Caki2 (cell line): ENCODE results near the gene VWF. TPM values are rescaled to one million over a fixed set of nuclear protein-coding genes. Genes with fewer than 3 reads are reported as not detected.

Source experiments
- DNase-seq: peaks from one replicate; pipeline ENCODE4 v3.0.0-alpha.2; 2015; ENCODE audit warnings: low read depth
- in situ Hi-C: cut with HindIII; loops from 2 replicates; pipeline ENCODE4 v1.10.0; 2016; ENCODE audit warnings: low sequenced_read_pairs, low pct_unique_long_range_greater_than_20kb, mixed read lengths
- total RNA-seq: library from RNA; depleted of rRNA; stranded (reverse); fragments of >200 nt; shearing (Covaris generic); gene quantifications from 2 replicates; pipeline ENCODE4 v1.2.3, GENCODE V29; 2014; ENCODE audit warnings: low replicate concordance

Gene VWF
- total RNA-seq, 1 experiment from 2014 or later = 0.07 TPM

DNA sequence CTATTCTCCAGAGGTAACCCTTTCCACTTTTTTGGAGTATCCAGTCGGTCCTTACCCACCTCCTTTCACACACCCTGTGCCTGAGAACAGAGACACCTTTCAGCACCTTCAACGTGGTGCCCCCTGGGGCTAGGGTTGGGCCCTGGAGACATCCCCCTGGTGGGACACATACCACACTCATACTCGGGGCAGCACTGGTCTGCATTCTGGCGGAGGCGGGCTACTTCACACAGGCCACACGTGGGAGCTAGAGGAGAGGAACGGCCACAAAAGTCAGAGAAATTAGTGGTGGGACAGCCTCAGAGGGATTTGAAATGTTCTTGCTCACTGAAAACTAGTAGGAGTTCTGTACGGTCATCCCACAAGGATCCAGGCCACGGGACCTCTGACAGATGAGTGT is 139.6 kb downstream of the VWF start:
- in situ Hi-C loops = no loop called here
- DNase-seq = no peak

DNA sequence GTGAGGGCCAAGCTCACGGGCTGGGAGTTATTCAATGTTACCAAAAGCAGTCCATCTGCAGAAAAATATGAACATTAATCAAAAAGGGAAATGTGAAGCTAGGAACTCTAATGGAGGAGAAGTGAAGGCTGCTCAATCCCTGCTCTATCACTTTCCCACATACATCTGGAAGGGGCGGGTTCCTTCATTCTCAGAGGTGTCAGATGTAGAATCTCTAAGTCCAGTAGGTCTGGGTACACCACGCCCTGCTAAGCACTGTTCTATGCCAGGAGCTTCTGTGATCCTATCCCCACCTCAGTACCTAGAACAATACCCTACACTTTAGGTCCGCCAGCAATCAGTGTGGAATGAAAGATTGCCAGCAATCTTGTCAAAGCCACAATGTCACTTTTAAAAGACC is 142.4 kb downstream of the VWF start:
- in situ Hi-C loops = no loop called here
- no peak for DNase-seq

GRCh38 chr12:5977556-5977955 is 146.9 kb downstream of the VWF start:
- in situ Hi-C loops = no loop called here
- DNase-seq = no peak

DNA sequence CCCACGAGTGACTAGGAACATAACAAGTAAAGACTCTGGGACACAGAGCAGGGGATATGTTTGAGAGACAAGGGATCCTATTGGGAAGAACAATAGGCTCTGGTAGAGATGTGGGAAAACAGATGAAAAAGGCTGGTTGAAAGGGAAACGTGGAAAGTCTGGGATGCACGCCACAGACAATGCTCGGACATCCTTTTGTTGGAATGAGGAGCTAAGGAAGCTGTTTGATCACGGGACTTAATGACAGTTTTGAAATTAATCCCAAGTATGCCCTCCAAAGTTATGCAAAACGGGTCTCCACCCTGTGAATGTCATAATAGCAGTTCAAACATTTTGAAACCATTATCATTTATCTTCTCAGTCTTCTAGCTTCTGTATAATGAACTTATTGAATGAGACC is 147.8 kb downstream of the VWF start:
- no peak for DNase-seq
- in situ Hi-C loops = no loop called here

- in situ Hi-C loops = no loop called here
- DNase-seq = no peak
Observed at GRCh38 chr12:5976196-5976595, 148.3 kb downstream of the VWF start.

- no peak for DNase-seq
- in situ Hi-C loops = no loop called here
Observed at GRCh38 chr12:5973461-5974115, 150.9 kb downstream of the VWF start.

GRCh38 chr12:5972387-5972786 is 152.1 kb downstream of the VWF start:
- DNase-seq = no peak
- in situ Hi-C loops = no loop called here

DNA sequence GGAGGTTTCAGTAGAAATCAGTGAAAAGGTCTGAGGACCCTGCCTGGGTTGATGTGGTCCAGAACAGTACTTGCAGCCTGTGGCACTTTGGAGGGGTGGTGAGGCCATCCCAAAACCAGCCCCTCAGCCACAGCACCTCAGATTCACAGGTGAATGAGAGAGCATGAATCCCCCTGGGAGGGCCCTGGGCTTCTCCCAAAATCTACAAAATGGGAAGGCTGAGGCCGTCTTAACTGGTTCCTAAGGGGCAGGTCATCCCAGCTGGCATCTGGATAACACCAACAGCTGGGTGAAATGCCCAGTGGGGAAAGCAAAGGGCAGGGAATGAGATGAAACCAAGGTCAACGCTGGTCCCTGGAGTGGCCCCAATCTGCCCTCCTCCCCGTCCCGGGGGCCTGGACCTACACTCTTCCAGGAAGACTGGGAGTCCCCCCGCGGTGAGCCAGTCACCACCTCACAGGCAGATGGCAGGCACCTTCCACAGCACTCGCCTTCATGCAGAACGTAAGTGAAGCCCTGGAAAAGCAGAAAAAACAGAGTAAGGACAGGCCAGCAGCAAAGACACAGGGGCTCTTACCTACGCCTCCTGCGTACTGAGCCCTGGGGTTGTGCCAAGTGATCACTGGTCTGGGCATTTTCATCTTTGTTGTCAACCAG is 153.1 kb downstream of the VWF start:
- in situ Hi-C loops = no loop called here
- DNase-seq = no peak

- in situ Hi-C loops = no loop called here
- DNase-seq = no peak
Observed at GRCh38 chr12:5969974-5970690, 154.3 kb downstream of the VWF start.

GRCh38 chr12:5969156-5969973 is 155.1 kb downstream of the VWF start:
- in situ Hi-C loops = no loop called here
- no peak for DNase-seq

DNA sequence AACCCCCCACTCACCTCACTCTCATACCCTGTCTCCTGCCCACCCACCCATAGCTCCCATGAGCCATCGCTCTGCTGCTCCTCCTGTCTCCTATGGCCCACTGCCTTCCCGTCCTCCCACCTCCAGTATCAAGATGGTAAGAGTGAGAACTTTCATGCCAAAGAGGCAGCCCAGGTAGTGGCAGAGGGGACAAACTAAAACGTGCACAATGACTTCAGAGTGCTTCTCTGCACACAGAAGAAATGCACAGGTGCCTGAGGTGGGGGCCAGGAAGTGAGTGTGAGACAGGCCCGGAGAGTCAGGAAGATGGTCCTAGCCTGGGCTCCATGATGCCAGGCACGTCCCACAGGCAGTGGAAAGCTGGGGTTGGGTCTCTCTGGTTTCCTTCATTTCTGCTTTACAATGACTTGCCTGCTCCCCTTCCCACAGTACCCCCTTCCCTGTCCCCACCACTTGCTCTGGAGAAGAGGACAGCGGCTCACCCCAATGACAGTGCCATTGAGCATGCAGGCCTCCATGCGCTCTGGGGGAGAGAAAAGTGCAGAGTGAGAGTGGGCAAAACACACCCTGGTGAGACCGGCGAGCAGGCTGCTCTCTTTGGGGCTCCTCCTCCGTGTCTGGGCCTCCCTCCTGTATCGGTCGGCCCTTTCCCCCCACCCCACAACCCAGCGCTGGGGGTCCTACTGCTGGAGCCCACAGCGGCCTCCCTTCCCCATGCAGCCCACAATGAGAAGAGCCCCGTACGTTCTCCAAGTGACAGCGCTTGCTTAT is 156.6 kb downstream of the VWF start:
- in situ Hi-C loops = no loop called here
- DNase-seq = no peak

DNA sequence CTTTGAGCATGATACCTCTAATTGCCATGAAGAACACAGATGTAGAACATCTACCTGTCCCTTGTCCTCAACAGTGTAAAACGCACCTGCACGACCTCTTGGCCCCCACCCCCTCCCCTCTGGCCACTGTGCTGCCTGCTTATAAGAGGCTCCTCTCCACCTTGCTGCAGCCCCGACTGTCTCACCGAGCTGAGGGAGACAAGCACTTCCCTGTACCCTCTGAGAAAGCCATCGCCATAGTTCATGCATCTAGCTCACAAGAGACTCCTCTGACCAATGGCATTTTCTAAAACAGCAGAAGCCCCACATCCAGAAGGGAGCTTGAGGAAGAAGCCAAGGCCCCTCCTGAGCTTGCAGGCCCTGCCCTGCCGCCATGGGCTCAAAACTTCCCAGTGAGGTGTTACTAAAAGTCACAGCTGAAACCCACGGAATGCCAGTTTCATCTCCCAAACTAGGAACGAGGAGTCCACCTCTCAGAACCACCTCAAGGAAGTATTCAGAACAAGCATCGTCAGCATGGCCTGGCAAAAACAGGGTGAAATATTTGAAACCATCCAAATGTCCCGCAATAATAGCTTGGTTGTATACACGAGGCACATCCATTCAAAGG is 157.9 kb downstream of the VWF start:
- no peak for DNase-seq
- in situ Hi-C loops = no loop called here

GRCh38 chr12:5965950-5966383 is 158.5 kb downstream of the VWF start:
- in situ Hi-C loops = no loop called here
- peak; percentile 36 for DNase-seq

GRCh38 chr12:5964913-5965900 is 159.3 kb downstream of the VWF start:
- in situ Hi-C loops = no loop called here

DNA sequence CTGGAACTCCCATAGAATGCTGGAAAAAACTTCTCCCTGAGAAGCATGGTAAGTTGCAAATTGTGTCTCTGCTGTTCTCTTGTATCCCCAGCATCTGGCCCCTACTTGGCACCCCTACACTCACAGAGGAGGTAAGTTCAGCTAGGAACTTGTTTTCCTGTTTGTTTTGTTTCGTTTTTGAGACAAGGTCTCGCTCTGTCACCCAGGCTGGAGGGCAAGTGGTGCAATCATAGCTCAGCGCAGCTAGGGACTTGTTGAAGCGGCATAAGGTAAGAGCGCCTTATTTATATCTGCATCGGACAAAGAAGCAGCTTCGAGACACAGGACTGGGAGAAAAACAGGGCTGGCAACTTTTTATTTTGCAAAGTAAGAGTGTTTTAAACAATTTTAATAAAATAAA is 161.0 kb downstream of the VWF start:
- in situ Hi-C loops = no loop called here
- DNase-seq = no peak

More at GRCh38 chr12:5964913-5965900, 159.3 kb downstream of the VWF start:
- no peak for DNase-seq

- DNase-seq = no peak
Observed at GRCh38 chr12:5960783-5961182, 163.7 kb downstream of the VWF start.

GRCh38 chr12:5956987-5957386 is 167.5 kb downstream of the VWF start:
- no peak for DNase-seq
- in situ Hi-C loops = no loop called here

More at GRCh38 chr12:5960783-5961182, 163.7 kb downstream of the VWF start:
- in situ Hi-C loops = no loop called here
